Measurements from ENCODE around the gene ACOD1. TPM values are rescaled to one million over a fixed set of nuclear protein-coding genes. Genes with fewer than 3 reads are reported as not detected.
A peak's percentile ranks its signal among the peaks of the same experiment; 100 is the strongest.

Gene ACOD1
- total and polyA plus RNA-seq, 2 of the 13 experiments (the other 11 are each of a cell fraction or from before 2014, with no cell fraction given): not detected

GRCh38 chr13:76980075-76980718 is 31.9 kb downstream of the ACOD1 start (continued):
- TF ChIP-seq REPIN1 (CRISPR knock-in tag; IDR thresholded peaks at IDR 0.05; ENCODE audit: borderline replicate concordance, low read depth) (0 out of 2 replicates have a peak, but pooled peaks have one; percentile 28), CEBPG (CRISPR knock-in tag; IDR thresholded peaks at IDR 0.05) (0 out of 2 replicates have a peak, but pooled peaks have one; percentile 10), THAP11 (CRISPR knock-in tag; IDR thresholded peaks at IDR 0.05) (0 out of 2 replicates have a peak, but pooled peaks have one; percentile 17), ZSCAN21 (CRISPR knock-in tag; IDR thresholded peaks at IDR 0.05; ENCODE audit: borderline replicate concordance) (peak; percentile 26; the same call in 1 of the 2 replicates), ZNF24 (IDR thresholded peaks at IDR 0.05) (no peak), BCL6 (CRISPR knock-in tag; IDR thresholded peaks at IDR 0.05) (0 out of 2 replicates have a peak, but pooled peaks have one; percentile 23), ISL2 (CRISPR knock-in tag; IDR thresholded peaks at IDR 0.05) (0 out of 2 replicates have a peak, but pooled peaks have one; percentile 18), ZNF83 (CRISPR knock-in tag; IDR thresholded peaks at IDR 0.05; ENCODE audit: borderline replicate concordance) (no peak), TEF (CRISPR knock-in tag; IDR thresholded peaks at IDR 0.05) (no peak), KIAA2018 (CRISPR knock-in tag; IDR thresholded peaks at IDR 0.05; ENCODE audit: borderline replicate concordance) (no peak), SPEN (CRISPR knock-in tag; IDR thresholded peaks at IDR 0.05; ENCODE audit: low read depth) (peak; percentile 56; the same call in 1 of the 2 replicates), PHF21A (CRISPR knock-in tag; IDR thresholded peaks at IDR 0.05) (no peak), GATAD1 (CRISPR knock-in tag; IDR thresholded peaks at IDR 0.05) (peak; percentile 26; the same call in 1 of the 2 replicates), FOXO1 (CRISPR knock-in tag; IDR thresholded peaks at IDR 0.05) (0 out of 2 replicates have a peak, but pooled peaks have one; percentile 16), TIGD3 (CRISPR knock-in tag; IDR thresholded peaks at IDR 0.05; ENCODE audit: borderline replicate concordance) (no peak), CBX1 (IDR thresholded peaks at IDR 0.05; ENCODE audit: low read depth) (peak; percentile 59), SAP130 (CRISPR knock-in tag; IDR thresholded peaks at IDR 0.05; ENCODE audit: low read depth) (peak; percentile 52), STAG1 (CRISPR knock-in tag; IDR thresholded peaks at IDR 0.05) (peak; percentile 62)
